GM12878 (cell line): ENCODE measurements around the gene KANSL3. TPM values are rescaled to one million over a fixed set of nuclear protein-coding genes. Genes with fewer than 3 reads are reported as not detected.

Experiments
- ATAC-seq: fragments of 200-7000 bp; cut with Tn5 transposase; 3 replicates; pipeline ENCODE4 v1.9.1; 2020; ENCODE audit warnings: mild to moderate bottlenecking, moderate library complexity
- BruUV-seq: library from RNA; stranded (reverse); fragments of 400-500 nt; replicated peaks from 2 replicates; lab custom pipeline; 2021; lab: Mats Ljungman, UMichigan
- CTCF ChIA-PET: fragments of 300-600 bp; sonication (Branson Sonifier 250); formaldehyde crosslinking; extraction: SDS; loops from one replicate; lab custom pipeline; 2021; ENCODE audit warnings: inconsistent platforms; lab: Yijun Ruan, JAX
- POLR2A ChIA-PET: fragments of 350-600 bp; formaldehyde crosslinking; extraction: SDS; loops from one replicate; lab custom pipeline; 2021; ENCODE audit warnings: inconsistent platforms; lab: Charles Lee
- RAD21 ChIA-PET: fragments of 300-600 bp; sonication (Branson Sonifier 250); formaldehyde crosslinking; loops from one replicate; lab custom pipeline; 2023; ENCODE audit warnings: antibody characterized with exemption; ENCODE audit not compliant: unreplicated experiment; lab: Charles Lee
- SMC1A ChIA-PET: fragments of 300-600 bp; sonication (Branson Sonifier 250); formaldehyde crosslinking; loops from one replicate; lab custom pipeline; 2023; ENCODE audit not compliant: unreplicated experiment, uncharacterized antibody; lab: Charles Lee
- DNase-seq: peaks from one replicate; pipeline ENCODE4 v3.0.0-alpha.2; 2011; ENCODE audit warnings: low read depth, low spot score
- FAIRE-seq: peaks from 3 replicates; lab custom pipeline; 2011; peaks lifted over from hg19 to GRCh38; lab: Jason Lieb, UNC
- H2AFZ ChIP-seq: 2 replicates; pipeline ENCODE4 v1.6.0; 2011; ENCODE audit warnings: low read depth, low read length, control low read depth; ENCODE audit not compliant: control insufficient read depth
- H3K27ac ChIP-seq: 2 replicates; pipeline ENCODE4 v1.5.1; 2011; ENCODE audit warnings: control low read depth; ENCODE audit not compliant: control insufficient read depth, insufficient read depth
- H3K27me3 ChIP-seq, 2 experiments: replicated peaks in 1 of 2; 2 replicates each; pipeline versions ENCODE4 v1.6.0 to v1.6.1; 2011; ENCODE audit warnings: low read length in 1 of 2; ENCODE audit not compliant: control insufficient read depth in 2 of 2, insufficient read depth in 2 of 2
- H3K36me3 ChIP-seq, 2 experiments: 2 replicates each; pipeline ENCODE4 v1.5.1; 2011; ENCODE audit warnings: low read length in 1 of 2; ENCODE audit not compliant: control insufficient read depth in 2 of 2, insufficient read depth in 2 of 2
- H3K4me1 ChIP-seq: 2 replicates; pipeline ENCODE4 v1.6.1; 2011; ENCODE audit warnings: mild to moderate bottlenecking, low read length, moderate library complexity, mixed read lengths; ENCODE audit not compliant: control insufficient read depth, insufficient read depth
- H3K4me2 ChIP-seq: 2 replicates; pipeline ENCODE4 v1.6.0; 2011; ENCODE audit warnings: control low read depth; ENCODE audit not compliant: control insufficient read depth, insufficient read depth
- H3K4me3 ChIP-seq: fragments of 200-600 bp; sonication (generic); 2 replicates; pipeline ENCODE4 v1.5.1; 2016
- H3K79me2 ChIP-seq: 2 replicates; pipeline ENCODE4 v1.6.0; 2011; ENCODE audit warnings: low read length; ENCODE audit not compliant: control insufficient read depth, insufficient read depth
- H3K9ac ChIP-seq: 2 replicates; pipeline ENCODE4 v1.8.0; 2011; ENCODE audit warnings: low read length, control low read depth, mixed read lengths; ENCODE audit not compliant: control insufficient read depth, insufficient read depth
- H3K9me3 ChIP-seq: replicated peaks from 3 replicates; pipeline ENCODE4 v1.5.1; 2011; ENCODE audit warnings: mild to moderate bottlenecking, low read length; ENCODE audit not compliant: control insufficient read depth, insufficient read depth
- H4K20me1 ChIP-seq: 2 replicates; pipeline ENCODE4 v1.6.0; 2011; ENCODE audit not compliant: control insufficient read depth, insufficient read depth
- CHD2 ChIP-seq: IDR thresholded peaks from 2 replicates; pipeline ENCODE4 v1.6.1; 2011; ENCODE audit warnings: low read depth, low read length, improper control_type of control experiment, borderline replicate concordance
- EED ChIP-seq: sonication (generic); IDR thresholded peaks from 2 replicates; pipeline ENCODE4 v1.6.1; 2016; ENCODE audit warnings: antibody characterized with exemption, low read depth
- EGR1 ChIP-seq, 2 experiments: IDR thresholded peaks; 1 replicate in 1 of 2; 2 replicates in 1 of 2; pipeline ENCODE4 v1.6.1; 2011 to 2012; ENCODE audit warnings: low read depth in 2 of 2, low read length in 2 of 2, borderline replicate concordance in 1 of 2, mild to moderate bottlenecking in 1 of 2, moderate library complexity in 1 of 2
- GABPA ChIP-seq: IDR thresholded peaks from 2 replicates; pipeline ENCODE4 v1.6.1; 2014; ENCODE audit warnings: antibody characterized with exemption, low read depth, mild to moderate bottlenecking, inconsistent platforms
- MXI1 ChIP-seq: fragments of 150-350 bp; IDR thresholded peaks from 2 replicates; pipeline ENCODE4 v1.6.1; 2011; ENCODE audit warnings: low read depth, mild to moderate bottlenecking, inconsistent platforms, low read length, improper control_type of control experiment
- NFIC ChIP-seq: IDR thresholded peaks from 2 replicates; pipeline ENCODE4 v1.6.1; 2012; ENCODE audit warnings: low read depth, mild to moderate bottlenecking, inconsistent platforms, low read length, moderate library complexity
- NR2F1 ChIP-seq: fragments of 450-650 bp; conservative IDR thresholded peaks from 2 replicates; pipeline ENCODE4 v1.6.1; 2017; ENCODE audit warnings: mild to moderate bottlenecking
- NRF1 ChIP-seq: conservative IDR thresholded peaks from 2 replicates; pipeline ENCODE4 v1.6.1; 2011; ENCODE audit warnings: mild to moderate bottlenecking, low read depth, low read length, improper control_type of control experiment
- PAX5 ChIP-seq: IDR thresholded peaks from 2 replicates; pipeline ENCODE4 v1.6.1; 2011; ENCODE audit warnings: low read depth, low read length, borderline replicate concordance
- POLR2AphosphoS2 ChIP-seq: IDR thresholded peaks from 2 replicates; pipeline ENCODE4 v1.6.1; 2011; ENCODE audit warnings: low read depth, mild to moderate bottlenecking, low read length, improper control_type of control experiment, moderate library complexity
- SMAD5 ChIP-seq: IDR thresholded peaks from 2 replicates; pipeline ENCODE4 v1.6.1; 2016; ENCODE audit warnings: antibody characterized with exemption, low read depth
- SRF ChIP-seq, 2 experiments: IDR thresholded peaks; 2 replicates each; pipeline ENCODE4 v1.6.1; 2011; ENCODE audit warnings: low read depth in 2 of 2, low read length in 2 of 2, mild to moderate bottlenecking in 1 of 2, moderate library complexity in 1 of 2
- YBX1 ChIP-seq: fragments of 450-650 bp; IDR thresholded peaks from 2 replicates; pipeline ENCODE4 v1.6.1; 2016; ENCODE audit warnings: antibody characterized with exemption
- ZNF622 ChIP-seq: fragments of 450-650 bp; IDR thresholded peaks from 2 replicates; pipeline ENCODE4 v1.6.1; 2017; ENCODE audit warnings: mild to moderate bottlenecking, inconsistent platforms
- WGBS: methylation state at CpG from one replicate; pipeline ENCODE4 v1.1.6; 2016; ENCODE audit warnings: low lambda C conversion rate; ENCODE audit not compliant: insufficient replicate concordance, insufficient coverage; ENCODE audit errors: missing lambda C conversion rate; 5-methylcytosine and 5-hydroxymethylcytosine counted together
- in situ Hi-C: fragments of 300-500 bp; cut with MboI; formaldehyde crosslinking; loops from 9 replicates; pipeline ENCODE4 v1.14.3; 2018; ENCODE audit warnings: mixed read lengths
- intact Hi-C: fragments of 100-400 bp; cut with micrococcal nuclease; formaldehyde crosslinking; loops from one replicate; pipeline ENCODE4 v1.14.2; 2022; ENCODE audit not compliant: unreplicated experiment
- polyA plus RNA-seq, 11 experiments: library from polyadenylated mRNA; depleted of rRNA in 4 of 11; unstranded in 6 of 11; stranded (reverse) in 5 of 11; fragments of >200 nt; fragmentation: Nextera tagmentation in 4 of 11; fragmentation: Illumina TruSeq in 1 of 11; extraction: Ambion mirVana in 4 of 11; extraction: Trizol in 1 of 11; gene quantifications; 1 replicate in 1 of 11; 2 replicates in 10 of 11; pipeline versions ENCODE4 v1.2.1 to v1.2.3, GENCODE V29; 2011 to 2016; ENCODE audit warnings: inconsistent platforms in 2 of 11, missing spikeins in 2 of 11, low read depth in 1 of 11
- total RNA-seq, 4 experiments: library from RNA; depleted of rRNA in 3 of 4; stranded (reverse); fragments of >200 nt in 3 of 4; fragmentation: Illumina TruSeq in 1 of 4; extraction: Trizol in 1 of 4; gene quantifications; 2 replicates each; pipeline versions ENCODE4 v1.2.1 to v1.2.3, GENCODE V29; 2013 to 2021
- TF ChIP-seq, protein P1 (sequence below): fragments of 450-650 bp; IDR thresholded peaks from 2 replicates; pipeline ENCODE4 v1.6.1; 2018; ENCODE audit warnings: mild to moderate bottlenecking, low read depth, moderate library complexity; ENCODE audit not compliant: partially characterized antibody
- TF ChIP-seq, protein P2 (sequence below): IDR thresholded peaks from 2 replicates; pipeline ENCODE4 v1.6.1; 2011; ENCODE audit warnings: mild to moderate bottlenecking, low read depth, low read length, moderate library complexity; ENCODE audit not compliant: insufficient replicate concordance

Gene KANSL3
- total and polyA plus RNA-seq, 10 of the 15 experiments (the other 5 are each of a cell fraction or from before 2014, with no cell fraction given): 5.6 to 25.9 (median 16.7) TPM

DNA sequence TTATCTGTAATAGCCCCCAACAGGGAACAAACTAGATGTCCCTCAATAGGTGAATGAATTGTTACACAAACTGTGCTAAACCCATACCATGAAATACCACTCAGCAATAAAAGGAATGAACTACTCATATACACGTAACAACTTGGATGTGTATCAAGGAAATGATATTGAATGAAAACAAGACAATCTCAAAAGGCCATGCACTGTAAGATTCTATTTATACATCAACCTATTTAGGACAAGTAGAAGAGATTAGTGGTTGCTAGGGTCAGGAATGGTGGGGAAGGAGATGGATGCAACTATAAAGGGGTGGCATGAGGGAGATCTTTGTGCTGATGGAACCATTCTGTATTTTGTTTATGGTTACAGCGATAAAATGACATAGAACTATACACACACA is 47.1 kb downstream of the KANSL3 start:
- TF ChIP-seq YBX1 (no peak), NR2F1 (no peak)
- TF ChIP-seq, protein P1, sequence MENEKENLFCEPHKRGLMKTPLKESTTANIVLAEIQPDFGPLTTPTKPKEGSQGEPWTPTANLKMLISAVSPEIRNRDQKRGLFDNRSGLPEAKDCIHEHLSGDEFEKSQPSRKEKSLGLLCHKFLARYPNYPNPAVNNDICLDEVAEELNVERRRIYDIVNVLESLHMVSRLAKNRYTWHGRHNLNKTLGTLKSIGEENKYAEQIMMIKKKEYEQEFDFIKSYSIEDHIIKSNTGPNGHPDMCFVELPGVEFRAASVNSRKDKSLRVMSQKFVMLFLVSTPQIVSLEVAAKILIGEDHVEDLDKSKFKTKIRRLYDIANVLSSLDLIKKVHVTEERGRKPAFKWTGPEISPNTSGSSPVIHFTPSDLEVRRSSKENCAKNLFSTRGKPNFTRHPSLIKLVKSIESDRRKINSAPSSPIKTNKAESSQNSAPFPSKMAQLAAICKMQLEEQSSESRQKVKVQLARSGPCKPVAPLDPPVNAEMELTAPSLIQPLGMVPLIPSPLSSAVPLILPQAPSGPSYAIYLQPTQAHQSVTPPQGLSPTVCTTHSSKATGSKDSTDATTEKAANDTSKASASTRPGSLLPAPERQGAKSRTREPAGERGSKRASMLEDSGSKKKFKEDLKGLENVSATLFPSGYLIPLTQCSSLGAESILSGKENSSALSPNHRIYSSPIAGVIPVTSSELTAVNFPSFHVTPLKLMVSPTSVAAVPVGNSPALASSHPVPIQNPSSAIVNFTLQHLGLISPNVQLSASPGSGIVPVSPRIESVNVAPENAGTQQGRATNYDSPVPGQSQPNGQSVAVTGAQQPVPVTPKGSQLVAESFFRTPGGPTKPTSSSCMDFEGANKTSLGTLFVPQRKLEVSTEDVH: no peak
- POLR2A ChIA-PET: no interaction called here
- ATAC-seq: no peak
- no peaks in the 10 kb centered on the region for H3K79me2 ChIP-seq
- peaks cover 18 to 25% of the 10 kb centered on the region in 2 experiments for H3K36me3 ChIP-seq
- BruUV-seq: no TSS peak
- H3K4me1 ChIP-seq: no peaks in the 10 kb centered on the region
- WGBS: 98% methylated on average over 2 of the region's 2 CpGs
- in situ Hi-C loops: no loop called here
- CTCF ChIA-PET: no interaction called here
- RAD21 ChIA-PET: no interaction called here
- no peak overlapping the region for H3K9ac ChIP-seq
- intact Hi-C loops: no loop called here
- H4K20me1 ChIP-seq: no peaks in the 10 kb centered on the region
- no peaks in the 10 kb centered on the region for H3K27me3 ChIP-seq
- SMC1A ChIA-PET: no interaction called here
- H2AFZ ChIP-seq: no peak overlapping the region
- H3K9me3 ChIP-seq: no peaks in the 10 kb centered on the region
- H3K4me2 ChIP-seq: no peak overlapping the region
- no peak overlapping the region for H3K27ac ChIP-seq
- no peak overlapping the region for H3K4me3 ChIP-seq
- DNase-seq: no peak
- no peak for FAIRE-seq

GRCh38 chr2:96587843-96588242 is 50.3 kb downstream of the KANSL3 start:
- no peak overlapping the region for H3K9ac ChIP-seq
- H3K27me3 ChIP-seq: no peaks in the 10 kb centered on the region
- no peaks in the 10 kb centered on the region for H3K4me1 ChIP-seq
- no peaks in the 10 kb centered on the region for H4K20me1 ChIP-seq
- ChIA-PET RAD21 (no interaction called here), CTCF (no interaction called here), POLR2A (no interaction called here), SMC1A (no interaction called here)
- H2AFZ ChIP-seq: no peak overlapping the region
- peaks cover 1 to 4% of the 10 kb centered on the region in 2 experiments; a peak in 2 of 4 replicates for H3K36me3 ChIP-seq
- FAIRE-seq (no peak), ATAC-seq (no peak), DNase-seq (no peak)
- no peaks in the 10 kb centered on the region for H3K9me3 ChIP-seq
- BruUV-seq: no TSS peak
- no peak overlapping the region for H3K27ac ChIP-seq
- no peak overlapping the region for H3K4me3 ChIP-seq
- 44% methylated on average over 1 of the region's 1 CpG for WGBS
- no peaks in the 10 kb centered on the region for H3K79me2 ChIP-seq
- no peak overlapping the region for H3K4me2 ChIP-seq
- intact Hi-C loops: no loop called here
- in situ Hi-C loops: no loop called here
- TF ChIP-seq EED: no peak
- no peak for TF ChIP-seq ZNF622
- TF ChIP-seq, protein P2, sequence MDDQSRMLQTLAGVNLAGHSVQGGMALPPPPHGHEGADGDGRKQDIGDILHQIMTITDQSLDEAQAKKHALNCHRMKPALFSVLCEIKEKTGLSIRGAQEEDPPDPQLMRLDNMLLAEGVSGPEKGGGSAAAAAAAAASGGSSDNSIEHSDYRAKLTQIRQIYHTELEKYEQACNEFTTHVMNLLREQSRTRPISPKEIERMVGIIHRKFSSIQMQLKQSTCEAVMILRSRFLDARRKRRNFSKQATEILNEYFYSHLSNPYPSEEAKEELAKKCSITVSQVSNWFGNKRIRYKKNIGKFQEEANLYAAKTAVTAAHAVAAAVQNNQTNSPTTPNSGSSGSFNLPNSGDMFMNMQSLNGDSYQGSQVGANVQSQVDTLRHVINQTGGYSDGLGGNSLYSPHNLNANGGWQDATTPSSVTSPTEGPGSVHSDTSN: no peak
- TF ChIP-seq MXI1: no peak
- TF ChIP-seq GABPA: no peak
- TF ChIP-seq NFIC: no peak
- TF ChIP-seq POLR2AphosphoS2: no peak
- TF ChIP-seq SRF (IDR thresholded peaks at IDR 0.05; ENCODE audit: low read depth in 2 of 2, low read length in 2 of 2): no peak
- TF ChIP-seq PAX5: no peak
- TF ChIP-seq EGR1 (IDR thresholded peaks at IDR 0.05; ENCODE audit: borderline replicate concordance in 1 of 2, low read depth in 2 of 2, low read length in 2 of 2): no peak
- TF ChIP-seq NRF1: no peak
- no peak for TF ChIP-seq SMAD5
- no peak for TF ChIP-seq CHD2
